Measurements from ENCODE around the gene IGLON5.

IGLON5 gene

DNA sequence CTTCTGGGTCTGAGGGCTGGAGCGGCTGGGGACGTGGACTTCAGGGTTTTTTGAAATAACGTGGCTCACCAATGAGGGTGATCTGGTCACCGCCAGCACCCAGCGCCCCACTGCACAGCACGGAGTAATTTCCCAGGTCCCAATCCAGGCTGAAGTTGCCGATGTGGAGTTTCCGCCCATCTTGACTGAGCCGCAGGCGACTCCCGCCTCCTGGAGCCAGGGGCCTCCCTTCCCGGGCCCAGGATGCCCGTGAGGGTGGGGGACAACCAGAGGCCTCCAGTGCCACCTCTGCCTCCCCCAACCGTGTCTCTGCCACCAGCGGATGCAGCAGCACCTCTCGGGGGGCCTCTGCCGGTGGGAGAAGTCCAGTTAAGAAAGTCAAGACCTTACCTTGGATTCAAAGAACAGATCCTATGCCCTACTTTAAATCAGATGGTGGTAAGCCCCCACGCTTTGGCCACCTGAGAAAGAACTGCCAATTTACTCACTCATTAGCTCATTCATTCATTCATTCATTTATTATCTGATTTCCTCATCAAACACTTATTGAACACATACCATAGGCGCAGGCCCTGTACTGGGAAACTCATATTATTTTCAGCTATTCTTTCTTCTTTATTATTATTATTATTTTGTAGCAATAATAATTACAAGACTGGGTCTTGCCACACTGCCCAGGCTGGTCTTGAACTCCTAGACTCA, 26.6 kb downstream of the IGLON5 start:
- in situ Hi-C loops (cut with MboI; ENCODE audit: low sequenced_read_pairs), result no loop called here

- in situ Hi-C loops (cut with MboI; ENCODE audit: low sequenced_read_pairs), result no loop called here
Observed at GRCh38 chr19:51338563-51339312, 27.3 kb downstream of the IGLON5 start.

DNA sequence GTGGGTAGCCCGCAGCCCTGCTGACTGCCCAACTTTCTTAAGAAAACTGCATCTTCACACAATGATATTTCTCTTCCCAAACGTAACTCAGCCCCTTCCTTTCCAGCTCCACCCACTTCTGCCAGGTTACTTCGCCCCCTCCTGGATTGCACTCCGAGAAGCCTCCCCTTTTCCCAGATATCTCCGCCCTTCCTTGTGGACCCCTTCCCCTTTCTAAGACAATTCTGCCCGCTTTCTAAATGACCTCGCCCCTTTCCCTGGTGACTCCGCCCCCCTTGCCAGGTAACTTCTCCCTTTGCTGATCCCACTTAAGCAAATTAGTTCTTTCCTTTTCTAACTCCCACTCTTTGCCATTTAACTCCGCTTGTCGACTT, 27.9 kb downstream of the IGLON5 start:
- in situ Hi-C loops (cut with MboI; ENCODE audit: low sequenced_read_pairs), result no loop called here

GRCh38 chr19:51339687-51340656, 28.5 kb downstream of the IGLON5 start:
- in situ Hi-C loops (cut with MboI; ENCODE audit: low sequenced_read_pairs), result no loop called here

DNA sequence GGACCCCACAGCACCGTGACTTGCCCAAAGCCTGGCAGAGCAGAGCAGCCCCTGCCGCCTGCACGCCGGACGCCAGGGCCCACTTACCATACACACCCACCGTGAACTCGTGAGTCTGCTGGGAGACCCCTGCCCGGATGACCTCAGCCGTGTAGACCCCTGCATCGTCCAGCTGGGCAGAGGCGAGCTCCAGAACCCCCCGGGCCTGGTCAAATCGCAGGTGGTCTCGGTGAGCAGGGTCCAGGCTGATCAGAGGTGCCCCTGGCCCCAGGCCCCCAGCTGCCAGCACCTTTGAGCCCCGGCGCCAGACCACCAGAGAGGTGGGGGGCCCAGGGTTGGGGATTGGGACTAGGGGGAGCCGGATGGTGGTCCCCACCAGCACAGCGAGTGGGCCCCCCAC, 29.6 kb downstream of the IGLON5 start:
- in situ Hi-C loops (cut with MboI; ENCODE audit: low sequenced_read_pairs), result no loop called here

DNA sequence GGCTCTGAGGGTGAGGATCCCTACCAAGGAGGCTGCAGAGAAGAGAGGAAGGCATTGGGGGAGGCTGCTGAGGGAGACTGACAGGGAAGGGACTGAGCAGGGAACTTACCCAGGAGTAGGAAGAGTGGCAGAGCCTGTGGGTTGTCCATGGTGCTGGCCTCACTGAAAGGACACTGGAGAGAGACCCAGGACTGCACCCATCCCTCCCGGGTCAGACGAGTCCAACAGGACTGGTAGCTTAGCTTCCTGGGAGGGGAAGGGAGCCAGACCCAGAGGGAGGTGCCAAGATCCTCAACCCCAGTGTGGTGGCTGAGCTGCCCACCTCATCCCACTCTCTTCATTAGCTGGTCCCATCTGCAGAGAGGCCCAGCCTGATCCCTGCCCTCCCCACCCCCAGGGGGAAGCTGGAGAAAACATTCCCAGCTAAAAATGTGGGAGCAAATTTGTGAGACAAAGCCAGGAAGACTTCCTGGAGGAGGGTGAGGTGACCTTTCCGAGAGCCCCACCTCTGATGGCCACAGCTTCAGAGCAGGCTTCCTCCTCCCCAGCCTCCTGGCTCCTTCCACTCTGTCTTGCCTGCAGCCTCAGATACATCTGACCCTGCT, 30.6 kb downstream of the IGLON5 start, which contains the start of gene VSIG10L:
Gene VSIG10L, minus strand, starts transcription at position 164 of the 605 bp plus-strand sequence. Its CDS starts 15 bp downstream, at position 149.
- in situ Hi-C loops (cut with MboI; ENCODE audit: low sequenced_read_pairs), result no loop called here

DNA sequence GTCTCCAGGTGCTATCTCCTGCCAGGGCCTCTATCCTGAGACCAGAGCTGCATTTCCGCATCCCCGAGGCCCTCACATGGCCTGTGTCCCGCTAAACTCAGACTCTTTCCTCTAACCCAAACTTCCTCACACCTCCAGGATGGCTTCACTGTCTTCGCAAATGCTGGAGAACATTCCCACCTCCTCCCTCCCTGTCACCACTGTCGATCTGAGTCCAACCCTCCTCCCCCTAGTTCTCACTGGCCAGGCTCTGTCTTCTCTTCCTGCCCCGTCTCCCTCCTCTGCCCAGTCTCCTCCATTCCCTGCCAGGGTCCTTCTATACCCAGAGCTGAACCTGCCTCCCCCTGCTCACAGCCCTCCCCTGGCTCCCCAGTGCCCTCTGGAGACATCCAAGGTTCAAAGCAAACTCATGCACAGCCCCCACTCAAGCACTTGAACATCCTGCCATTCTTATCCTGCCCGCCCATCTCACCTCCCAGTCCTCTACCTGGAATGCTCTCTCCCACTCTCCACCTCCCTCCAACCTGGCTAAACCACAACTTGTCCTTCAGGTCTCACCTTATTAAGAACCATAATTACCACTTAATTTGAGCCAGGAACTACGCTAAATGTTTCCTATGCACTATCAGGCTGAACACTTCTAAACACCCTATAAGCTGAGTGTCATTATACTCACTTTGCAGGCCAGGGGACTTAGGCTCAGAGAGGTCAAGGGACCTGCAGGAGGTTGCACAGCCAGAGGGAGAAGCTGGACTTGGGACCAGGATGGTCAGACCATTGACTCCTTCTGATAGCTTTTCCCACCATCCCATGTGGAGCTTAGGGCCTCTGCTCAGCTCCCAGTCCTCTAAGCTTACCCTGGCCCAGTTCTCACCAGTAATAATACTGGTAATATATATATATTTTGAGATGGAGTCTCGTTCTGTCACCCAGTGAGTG, 31.5 kb downstream of the IGLON5 start:
- in situ Hi-C loops (cut with MboI; ENCODE audit: low sequenced_read_pairs), result no loop called here

DNA sequence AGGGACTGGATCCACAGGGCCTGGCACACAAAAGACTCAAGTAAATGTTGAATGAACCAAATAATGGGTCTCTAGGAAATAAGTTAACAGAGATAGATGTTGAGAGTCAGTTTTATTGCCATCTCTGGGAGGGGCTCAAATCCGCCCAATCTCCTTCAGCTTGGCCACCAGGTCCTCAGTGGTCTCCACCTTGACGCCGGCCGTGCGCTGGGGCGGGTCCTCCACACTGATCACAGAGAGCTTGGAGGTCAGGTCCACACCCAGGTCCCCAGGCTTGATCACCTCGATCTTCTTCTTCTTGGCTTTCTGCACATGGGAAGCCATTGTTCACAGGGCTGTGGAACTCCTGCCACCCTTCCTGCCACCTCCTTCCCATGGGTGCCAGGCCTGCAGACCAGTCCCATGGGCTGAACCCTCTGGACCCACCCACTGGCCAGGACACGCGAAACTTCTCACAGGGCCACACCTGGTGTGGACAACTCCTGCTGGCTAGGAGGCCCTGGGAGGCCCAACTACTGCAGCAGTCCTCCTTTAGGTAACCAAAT, 33.7 kb downstream of the IGLON5 start:
- in situ Hi-C loops (cut with MboI; ENCODE audit: low sequenced_read_pairs), result no loop called here

DNA sequence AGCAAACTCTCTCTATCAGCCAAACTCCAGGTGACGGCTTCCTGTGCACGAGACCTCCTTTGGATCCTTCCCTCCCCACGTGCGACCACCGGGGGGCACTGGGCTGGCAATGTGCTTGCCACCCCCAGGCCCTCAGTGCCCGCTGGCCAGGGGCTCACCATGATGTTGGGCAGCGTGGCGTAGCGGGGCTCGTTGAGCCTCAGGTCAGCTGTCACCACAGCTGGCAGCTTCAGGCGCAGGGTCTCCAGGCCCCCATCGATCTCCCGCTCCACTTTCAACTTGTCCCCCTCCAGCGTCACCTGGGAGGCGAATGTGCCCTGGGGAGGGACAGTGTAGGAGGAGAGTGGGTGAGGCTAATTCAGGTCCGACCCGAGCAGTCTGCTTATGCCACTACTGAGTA, 35.3 kb downstream of the IGLON5 start:
- in situ Hi-C loops (cut with MboI; ENCODE audit: low sequenced_read_pairs), result no loop called here

DNA sequence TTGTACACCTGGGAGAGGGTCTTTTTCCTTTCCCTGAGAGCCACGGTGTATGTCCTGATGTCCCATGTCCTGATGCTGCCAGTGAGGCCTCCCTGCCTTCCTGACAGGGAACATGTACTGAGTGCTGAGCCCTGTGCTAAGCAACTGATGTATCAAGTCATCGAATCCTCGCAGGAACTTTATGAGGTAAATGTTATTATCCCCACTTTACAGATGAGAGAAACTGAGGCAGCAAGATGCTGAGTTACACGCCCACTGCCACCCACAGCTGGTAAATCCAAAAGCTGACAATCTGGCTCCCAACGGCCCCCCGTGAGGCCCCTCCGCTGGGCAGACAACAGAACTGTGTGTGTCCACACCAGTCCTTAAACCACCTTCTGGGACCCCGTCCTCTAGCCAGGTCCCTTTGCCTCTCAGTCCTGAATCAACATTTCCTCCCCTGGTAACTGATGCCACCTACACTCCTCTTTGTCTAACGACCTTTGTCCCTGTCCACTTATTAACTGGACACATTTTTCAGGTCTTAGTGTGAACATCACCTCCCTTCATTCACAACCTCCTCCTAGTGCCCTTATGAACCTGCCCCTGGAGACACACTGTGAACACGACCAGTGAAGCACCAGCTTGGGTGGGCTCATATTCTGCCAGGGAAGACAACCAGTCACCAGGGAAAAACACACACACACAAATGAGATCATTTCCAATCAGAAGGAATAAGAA, 35.9 kb downstream of the IGLON5 start:
- in situ Hi-C loops (cut with MboI; ENCODE audit: low sequenced_read_pairs), result no loop called here

DNA sequence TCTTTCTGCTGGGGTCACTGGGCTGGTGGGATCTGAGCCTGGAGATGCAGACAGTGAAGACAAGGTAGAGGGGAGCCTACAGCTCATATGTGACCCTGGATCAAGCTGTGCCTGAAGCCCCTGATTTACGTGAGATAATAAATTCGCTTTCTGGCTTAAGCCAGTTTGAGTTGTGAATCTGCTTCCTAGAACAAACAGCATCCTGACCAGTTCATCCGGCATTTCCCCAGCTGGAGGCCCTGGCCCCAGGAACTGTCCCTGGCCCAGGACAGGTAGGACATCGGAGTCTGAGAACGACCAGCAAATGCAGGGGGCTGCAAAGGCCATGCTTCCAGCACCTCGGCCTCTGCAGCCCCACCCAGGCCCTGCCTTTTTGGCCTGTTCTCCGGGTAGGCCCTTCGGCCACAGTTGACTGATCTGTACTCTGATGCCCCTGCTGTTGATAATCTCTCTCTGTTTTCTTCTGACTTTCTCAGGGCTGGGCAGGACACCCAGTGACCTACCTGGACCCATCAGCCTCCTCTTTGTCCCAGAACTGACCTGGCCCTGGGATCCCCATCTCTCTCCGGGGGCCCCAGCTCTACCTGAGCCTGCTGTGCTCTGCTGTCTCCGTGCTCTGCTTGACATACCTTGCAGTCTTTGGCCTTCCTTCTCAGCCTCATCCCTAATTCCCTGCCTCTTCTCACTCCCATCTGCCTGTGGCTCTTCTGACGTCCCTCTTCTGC, 40.0 kb downstream of the IGLON5 start:
- in situ Hi-C loops (cut with MboI; ENCODE audit: low sequenced_read_pairs), result no loop called here

DNA sequence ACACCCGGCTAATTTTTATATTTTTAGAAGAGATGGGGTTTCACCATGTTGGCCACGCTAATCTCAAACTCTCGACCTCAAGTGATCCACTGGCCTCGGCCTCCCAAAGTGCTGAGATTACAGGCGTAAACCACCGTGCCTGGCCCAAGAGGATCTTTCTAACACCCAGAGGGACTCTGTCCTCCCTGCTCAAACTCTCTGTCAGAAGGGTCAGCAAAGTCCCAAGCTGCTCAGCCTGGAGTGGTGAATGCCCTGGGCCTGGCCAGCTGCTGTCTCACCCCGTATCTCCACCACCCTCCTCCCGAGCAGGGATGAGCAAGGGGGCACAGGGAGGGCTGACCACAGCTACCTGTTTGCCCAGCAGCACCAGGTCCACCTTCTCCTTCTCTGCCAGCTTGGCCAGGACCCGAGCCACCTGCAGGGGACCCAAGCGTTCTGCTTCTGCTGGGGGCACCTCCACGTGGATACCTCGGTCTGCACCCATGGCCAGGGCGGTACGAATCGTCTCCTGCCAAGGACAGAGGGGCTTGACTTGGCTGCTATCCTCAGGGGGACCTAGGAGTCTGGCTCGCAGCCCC, 41.4 kb downstream of the IGLON5 start:
- in situ Hi-C loops (cut with MboI; ENCODE audit: low sequenced_read_pairs), result no loop called here

DNA sequence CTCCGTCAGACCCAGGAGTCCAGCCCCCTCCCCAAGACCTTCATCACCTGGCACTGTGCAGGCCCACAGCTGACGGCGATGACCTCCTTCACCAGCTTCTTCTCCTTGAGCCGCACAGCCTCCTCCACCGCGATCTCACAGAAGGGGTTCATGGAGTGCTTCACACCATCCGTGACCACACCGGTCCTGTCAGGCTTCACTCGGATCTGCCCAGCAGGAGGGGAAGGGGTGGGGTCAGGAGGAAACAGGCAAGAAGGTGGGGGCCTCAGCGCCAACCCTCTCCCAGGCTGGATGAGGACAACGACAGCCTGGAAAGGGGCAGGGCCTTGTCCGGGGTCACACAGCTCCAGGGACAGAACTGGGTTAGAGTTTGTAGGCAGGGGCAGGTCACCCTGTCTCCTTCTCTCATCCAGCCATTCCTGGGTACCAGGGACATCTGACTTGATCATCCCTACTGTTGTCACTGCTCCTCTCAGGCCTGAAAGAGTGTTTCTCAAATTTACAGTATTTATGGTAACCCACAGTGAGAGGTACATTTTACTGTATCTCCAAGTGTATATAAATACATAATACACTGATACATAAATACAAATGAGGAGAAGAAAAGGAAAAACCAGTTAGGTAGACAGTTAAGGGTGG, 42.8 kb downstream of the IGLON5 start:
- in situ Hi-C loops (cut with MboI; ENCODE audit: low sequenced_read_pairs), result no loop called here

DNA sequence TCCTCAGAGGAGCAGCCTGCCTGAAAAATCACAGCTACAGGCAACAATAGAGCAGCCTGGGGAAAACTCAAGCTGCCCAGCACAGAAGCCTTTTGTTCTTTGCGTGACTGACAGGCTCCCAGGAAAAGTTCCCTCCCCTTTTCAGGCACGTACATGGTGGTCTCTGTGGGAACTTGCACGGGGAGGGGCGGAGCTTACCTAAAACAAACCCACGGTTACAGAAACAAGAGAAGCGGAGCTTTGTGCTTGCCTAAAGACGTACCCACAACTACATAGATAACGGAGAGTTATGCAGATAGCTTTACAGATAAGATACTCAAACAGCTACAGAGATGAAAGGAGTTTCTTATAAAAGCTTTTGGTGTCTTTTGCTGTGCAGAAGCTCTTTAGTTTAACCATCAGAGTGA, 43.3 kb downstream of the IGLON5 start:
- in situ Hi-C loops (cut with MboI; ENCODE audit: low sequenced_read_pairs), result no loop called here

DNA sequence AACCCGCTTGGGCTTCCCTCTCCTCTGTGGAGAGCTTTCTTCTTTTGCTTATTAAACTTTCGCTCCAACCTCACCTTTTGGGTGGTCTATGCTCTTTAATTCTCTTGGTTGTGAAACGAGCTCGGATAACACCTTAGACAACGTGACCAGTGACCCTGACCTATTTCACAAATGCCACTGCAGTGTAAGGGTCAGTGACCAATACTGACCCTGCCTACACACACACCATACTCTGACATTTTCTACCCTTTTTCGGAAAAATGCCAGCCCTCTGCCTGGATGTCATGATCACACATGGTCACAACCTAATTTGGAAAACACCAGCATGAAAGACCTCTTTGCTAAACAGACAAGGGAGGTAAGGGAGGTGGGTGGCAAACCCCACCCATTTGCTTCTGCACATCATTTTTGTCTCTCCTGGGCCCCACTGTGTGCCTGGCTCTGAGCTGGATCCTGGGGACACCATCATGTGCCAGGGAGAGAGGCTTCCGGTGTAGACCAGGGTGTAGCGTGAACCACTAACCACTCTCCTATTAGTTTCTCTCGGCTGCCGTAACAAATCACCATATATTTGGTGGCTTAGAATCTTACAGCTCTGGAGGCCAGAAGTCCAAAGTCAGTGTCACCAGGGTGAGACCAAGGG, 44.8 kb downstream of the IGLON5 start:
- in situ Hi-C loops (cut with MboI; ENCODE audit: low sequenced_read_pairs), result no loop called here

GRCh38 chr19:51357952-51358351, 46.5 kb downstream of the IGLON5 start:
- in situ Hi-C loops (cut with MboI; ENCODE audit: low sequenced_read_pairs), result no loop called here

DNA sequence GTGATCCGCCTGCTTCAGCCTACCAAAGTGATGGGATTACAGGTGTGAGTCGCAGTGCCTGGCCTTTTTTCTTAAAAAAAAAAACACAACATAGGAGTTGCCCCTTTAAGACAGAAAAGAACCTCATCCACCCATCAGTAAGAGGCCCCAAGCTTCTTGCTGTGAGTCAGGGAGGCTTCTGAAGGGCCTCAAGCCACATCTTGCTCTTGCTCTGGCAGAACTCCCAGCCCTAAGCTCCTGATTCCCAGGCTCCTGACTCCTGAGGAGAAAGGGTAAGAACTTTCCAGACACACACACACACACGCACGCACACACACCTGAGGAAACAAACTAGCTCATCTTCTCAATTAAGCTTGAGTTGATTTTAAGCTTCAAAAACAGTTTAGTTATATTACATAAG, 47.9 kb downstream of the IGLON5 start:
- in situ Hi-C loops (cut with MboI; ENCODE audit: low sequenced_read_pairs), result no loop called here

Measured in HL-60/S4 treated with phorbol 12-myristate 13-acetate at 8.2 ng/mL for 4 days and 3 days (cell line).